GM12878 (cell line): ENCODE data around the gene BRAT1. TPM values are rescaled to one million over a fixed set of nuclear protein-coding genes. Genes with fewer than 3 reads are reported as not detected.

ENCODE experiments used
- ATAC-seq: fragments of 200-7000 bp; cut with Tn5 transposase; 3 replicates; pipeline ENCODE4 v1.9.1; 2020; ENCODE audit warnings: mild to moderate bottlenecking, moderate library complexity
- BruUV-seq: library from RNA; stranded (reverse); fragments of 400-500 nt; replicated peaks from 2 replicates; lab custom pipeline; 2021; lab: Mats Ljungman, UMichigan
- CTCF ChIA-PET: fragments of 300-600 bp; sonication (Branson Sonifier 250); formaldehyde crosslinking; extraction: SDS; loops from one replicate; lab custom pipeline; 2021; ENCODE audit warnings: inconsistent platforms; lab: Yijun Ruan, JAX
- POLR2A ChIA-PET: fragments of 350-600 bp; formaldehyde crosslinking; extraction: SDS; loops from one replicate; lab custom pipeline; 2021; ENCODE audit warnings: inconsistent platforms; lab: Charles Lee
- RAD21 ChIA-PET: fragments of 300-600 bp; sonication (Branson Sonifier 250); formaldehyde crosslinking; loops from one replicate; lab custom pipeline; 2023; ENCODE audit warnings: antibody characterized with exemption; ENCODE audit not compliant: unreplicated experiment; lab: Charles Lee
- SMC1A ChIA-PET: fragments of 300-600 bp; sonication (Branson Sonifier 250); formaldehyde crosslinking; loops from one replicate; lab custom pipeline; 2023; ENCODE audit not compliant: unreplicated experiment, uncharacterized antibody; lab: Charles Lee
- DNase-seq: peaks from one replicate; pipeline ENCODE4 v3.0.0-alpha.2; 2011; ENCODE audit warnings: low read depth, low spot score
- FAIRE-seq: peaks from 3 replicates; lab custom pipeline; 2011; peaks lifted over from hg19 to GRCh38; lab: Jason Lieb, UNC
- H2AFZ ChIP-seq: 2 replicates; pipeline ENCODE4 v1.6.0; 2011; ENCODE audit warnings: low read depth, low read length, control low read depth; ENCODE audit not compliant: control insufficient read depth
- H3K27ac ChIP-seq: 2 replicates; pipeline ENCODE4 v1.5.1; 2011; ENCODE audit warnings: control low read depth; ENCODE audit not compliant: control insufficient read depth, insufficient read depth
- H3K27me3 ChIP-seq, 2 experiments: replicated peaks in 1 of 2; 2 replicates each; pipeline versions ENCODE4 v1.6.0 to v1.6.1; 2011; ENCODE audit warnings: low read length in 1 of 2; ENCODE audit not compliant: control insufficient read depth in 2 of 2, insufficient read depth in 2 of 2
- H3K36me3 ChIP-seq, 2 experiments: 2 replicates each; pipeline ENCODE4 v1.5.1; 2011; ENCODE audit warnings: low read length in 1 of 2; ENCODE audit not compliant: control insufficient read depth in 2 of 2, insufficient read depth in 2 of 2
- H3K4me1 ChIP-seq: 2 replicates; pipeline ENCODE4 v1.6.1; 2011; ENCODE audit warnings: mild to moderate bottlenecking, low read length, moderate library complexity, mixed read lengths; ENCODE audit not compliant: control insufficient read depth, insufficient read depth
- H3K4me2 ChIP-seq: 2 replicates; pipeline ENCODE4 v1.6.0; 2011; ENCODE audit warnings: control low read depth; ENCODE audit not compliant: control insufficient read depth, insufficient read depth
- H3K4me3 ChIP-seq: fragments of 200-600 bp; sonication (generic); 2 replicates; pipeline ENCODE4 v1.5.1; 2016
- H3K79me2 ChIP-seq: 2 replicates; pipeline ENCODE4 v1.6.0; 2011; ENCODE audit warnings: low read length; ENCODE audit not compliant: control insufficient read depth, insufficient read depth
- H3K9ac ChIP-seq: 2 replicates; pipeline ENCODE4 v1.8.0; 2011; ENCODE audit warnings: low read length, control low read depth, mixed read lengths; ENCODE audit not compliant: control insufficient read depth, insufficient read depth
- H3K9me3 ChIP-seq: replicated peaks from 3 replicates; pipeline ENCODE4 v1.5.1; 2011; ENCODE audit warnings: mild to moderate bottlenecking, low read length; ENCODE audit not compliant: control insufficient read depth, insufficient read depth
- H4K20me1 ChIP-seq: 2 replicates; pipeline ENCODE4 v1.6.0; 2011; ENCODE audit not compliant: control insufficient read depth, insufficient read depth
- BMI1 ChIP-seq: fragments of 450-650 bp; IDR thresholded peaks from 2 replicates; pipeline ENCODE4 v1.6.1; 2016; ENCODE audit warnings: mild to moderate bottlenecking, moderate library complexity, borderline replicate concordance
- FOS ChIP-seq: IDR thresholded peaks from 3 replicates; pipeline ENCODE4 v1.6.1; 2011; ENCODE audit warnings: borderline replicate concordance; ENCODE audit not compliant: insufficient read length; ENCODE audit errors: extremely low read depth
- GABPA ChIP-seq: IDR thresholded peaks from 2 replicates; pipeline ENCODE4 v1.6.1; 2014; ENCODE audit warnings: antibody characterized with exemption, low read depth, mild to moderate bottlenecking, inconsistent platforms
- MEF2B ChIP-seq: fragments of 450-650 bp; IDR thresholded peaks from 2 replicates; pipeline ENCODE4 v1.6.1; 2018; ENCODE audit warnings: mild to moderate bottlenecking, moderate library complexity; ENCODE audit not compliant: partially characterized antibody, poor library complexity, severe bottlenecking
- MYB ChIP-seq: fragments of 150-350 bp; IDR thresholded peaks from 2 replicates; pipeline ENCODE4 v1.6.1; 2014; ENCODE audit warnings: mild to moderate bottlenecking, low read depth, low read length, borderline replicate concordance
- NFYB ChIP-seq: IDR thresholded peaks from 2 replicates; pipeline ENCODE4 v1.6.1; 2011; ENCODE audit warnings: low read depth, mild to moderate bottlenecking, low read length, improper control_type of control experiment, moderate library complexity; ENCODE audit not compliant: insufficient read depth
- SIN3A ChIP-seq: IDR thresholded peaks from 2 replicates; pipeline ENCODE4 v1.6.1; 2012; ENCODE audit warnings: low read depth, low read length, improper control_type of control experiment
- SP1 ChIP-seq: IDR thresholded peaks from one replicate; pipeline ENCODE4 v1.6.1; 2011; ENCODE audit warnings: low read depth, low read length
- YBX1 ChIP-seq: fragments of 450-650 bp; IDR thresholded peaks from 2 replicates; pipeline ENCODE4 v1.6.1; 2016; ENCODE audit warnings: antibody characterized with exemption
- WGBS: methylation state at CpG from one replicate; pipeline ENCODE4 v1.1.6; 2016; ENCODE audit warnings: low lambda C conversion rate; ENCODE audit not compliant: insufficient replicate concordance, insufficient coverage; ENCODE audit errors: missing lambda C conversion rate; 5-methylcytosine and 5-hydroxymethylcytosine counted together
- in situ Hi-C: fragments of 300-500 bp; cut with MboI; formaldehyde crosslinking; loops from 9 replicates; pipeline ENCODE4 v1.14.3; 2018; ENCODE audit warnings: mixed read lengths
- intact Hi-C: fragments of 100-400 bp; cut with micrococcal nuclease; formaldehyde crosslinking; loops from one replicate; pipeline ENCODE4 v1.14.2; 2022; ENCODE audit not compliant: unreplicated experiment
- polyA plus RNA-seq, 11 experiments: library from polyadenylated mRNA; depleted of rRNA in 4 of 11; unstranded in 6 of 11; stranded (reverse) in 5 of 11; fragments of >200 nt; fragmentation: Nextera tagmentation in 4 of 11; fragmentation: Illumina TruSeq in 1 of 11; extraction: Ambion mirVana in 4 of 11; extraction: Trizol in 1 of 11; gene quantifications; 1 replicate in 1 of 11; 2 replicates in 10 of 11; pipeline versions ENCODE4 v1.2.1 to v1.2.3, GENCODE V29; 2011 to 2016; ENCODE audit warnings: inconsistent platforms in 2 of 11, missing spikeins in 2 of 11, low read depth in 1 of 11
- total RNA-seq, 4 experiments: library from RNA; depleted of rRNA in 3 of 4; stranded (reverse); fragments of >200 nt in 3 of 4; fragmentation: Illumina TruSeq in 1 of 4; extraction: Trizol in 1 of 4; gene quantifications; 2 replicates each; pipeline versions ENCODE4 v1.2.1 to v1.2.3, GENCODE V29; 2013 to 2021
- TF ChIP-seq, protein P1 (sequence below): IDR thresholded peaks from 2 replicates; pipeline ENCODE4 v1.6.1; 2011; ENCODE audit warnings: low read depth, low read length, improper control_type of control experiment, borderline replicate concordance
- TF ChIP-seq, protein P2 (sequence below): fragments of 450-650 bp; formaldehyde crosslinking; IDR thresholded peaks from 2 replicates; pipeline ENCODE4 v1.4.0; 2022; ENCODE audit warnings: mild to moderate bottlenecking, moderate library complexity
- TF ChIP-seq, protein P3 (sequence below): fragments of 450-650 bp; conservative IDR thresholded peaks from 2 replicates; pipeline ENCODE4 v1.6.1; 2017; ENCODE audit warnings: mild to moderate bottlenecking, moderate library complexity
- TF ChIP-seq, protein P4 (sequence below): fragments of 450-650 bp; IDR thresholded peaks from 2 replicates; pipeline ENCODE4 v1.6.1; 2014; ENCODE audit warnings: mild to moderate bottlenecking
- TF ChIP-seq, protein P5 (sequence below): IDR thresholded peaks from 2 replicates; pipeline ENCODE4 v1.6.1; 2011; ENCODE audit warnings: borderline replicate concordance, low read depth, mild to moderate bottlenecking, moderate library complexity, mixed read lengths, low read length; ENCODE audit not compliant: insufficient read depth; ENCODE audit errors: extremely low read length

The BRAT1 gene
- total and polyA plus RNA-seq, 10 of the 15 experiments (the other 5 are each of a cell fraction or from before 2014, with no cell fraction given), result 0.13 to 53.3 (median 16.0) TPM

DNA sequence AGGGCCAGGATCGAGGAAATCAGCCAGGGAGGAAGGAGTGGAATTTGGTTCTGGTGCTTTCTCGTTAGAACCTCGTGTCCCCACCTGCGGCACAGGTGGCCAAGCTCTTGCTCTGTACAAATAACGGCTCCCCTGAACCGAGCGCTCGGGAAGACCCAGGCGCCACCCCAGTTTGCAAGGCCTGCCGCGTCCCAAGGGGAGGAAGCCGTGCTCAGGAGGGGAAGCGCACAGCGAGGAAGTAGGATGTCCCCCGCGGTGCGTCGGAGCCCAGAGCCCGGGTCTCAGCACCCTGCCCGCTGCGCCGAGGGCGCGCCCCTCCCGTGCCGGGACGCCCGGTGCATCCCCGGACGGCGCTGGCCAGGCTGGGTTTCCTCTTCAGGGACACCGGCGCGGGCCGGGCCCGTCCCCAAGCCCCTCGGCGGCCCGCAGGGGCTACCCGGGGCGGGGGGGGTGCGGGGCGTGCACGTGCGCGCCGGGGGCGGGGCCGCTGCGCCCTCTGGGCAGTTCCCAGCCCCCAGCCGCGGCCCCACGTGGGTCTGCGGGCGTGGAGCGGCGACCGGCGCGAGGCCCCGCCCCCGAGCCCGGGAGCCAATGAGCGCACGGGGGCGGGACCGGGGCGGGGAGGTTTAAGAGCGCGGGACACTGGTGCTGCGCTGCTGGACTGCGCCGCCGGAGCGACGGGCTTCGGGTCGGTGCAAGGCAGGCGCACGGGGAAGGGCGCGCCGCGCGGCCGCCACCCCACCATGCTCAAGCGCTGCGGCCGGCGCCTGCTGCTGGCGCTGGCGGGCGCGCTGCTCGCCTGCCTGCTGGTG lies 36.0 kb downstream of the BRAT1 start, which contains the start of gene LFNG:
LFNG (plus strand) TSS at position 656 of the 812 bp plus-strand sequence; CDS start at position 744, 88 bp downstream.
- RAD21 ChIA-PET, result no interaction called here
- in situ Hi-C loops, result no loop called here
- Histone ChIP-seq H3K79me2 (no peaks in the 10 kb centered on the region), H3K9me3 (no peaks in the 10 kb centered on the region), H3K9ac (peak within 1 kb of the TSS; percentile 51; the same call in 1 of the 2 replicates), H3K4me1 (peaks cover 21% of the 10 kb centered on the region), H2AFZ (peak within 1 kb of the TSS; percentile 80), H4K20me1 (no peaks in the 10 kb centered on the region), H3K4me2 (peak within 1 kb of the TSS; percentile 94), H3K36me3 (no peaks in the 10 kb centered on the region), H3K4me3 (peak within 1 kb of the TSS; percentile 58; the same call in 1 of the 2 replicates), H3K27me3 (peaks cover 0 to 11% of the 10 kb centered on the region in 2 experiments; a peak in 3 of 4 replicates), H3K27ac (no peak within 1 kb of the TSS)
- intact Hi-C loops, result no loop called here
- DNase-seq (peak; percentile 32), ATAC-seq (peak; percentile 82), FAIRE-seq (no peak)
- CTCF ChIA-PET, result interaction anchor here (0.7 kb wide), 1 partner anchor 48 kb away, joined by 3 read pairs; no protein-coding TSS in a partner anchor
- 1% methylated on average over 78 of the region's 95 CpGs for WGBS
- SMC1A ChIA-PET, result no interaction called here
- POLR2A ChIA-PET, result no interaction called here
- BruUV-seq, result no TSS peak
- TF ChIP-seq, protein P1, sequence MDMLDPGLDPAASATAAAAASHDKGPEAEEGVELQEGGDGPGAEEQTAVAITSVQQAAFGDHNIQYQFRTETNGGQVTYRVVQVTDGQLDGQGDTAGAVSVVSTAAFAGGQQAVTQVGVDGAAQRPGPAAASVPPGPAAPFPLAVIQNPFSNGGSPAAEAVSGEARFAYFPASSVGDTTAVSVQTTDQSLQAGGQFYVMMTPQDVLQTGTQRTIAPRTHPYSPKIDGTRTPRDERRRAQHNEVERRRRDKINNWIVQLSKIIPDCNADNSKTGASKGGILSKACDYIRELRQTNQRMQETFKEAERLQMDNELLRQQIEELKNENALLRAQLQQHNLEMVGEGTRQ, result peak; percentile 22; the same call in 1 of the 2 replicates
- peak; percentile 4 for TF ChIP-seq MEF2B
- TF ChIP-seq SP1, result peak; percentile 61
- no peak for TF ChIP-seq YBX1
- TF ChIP-seq FOS, result no peak
- TF ChIP-seq GABPA, result no peak
- TF ChIP-seq, protein P2, sequence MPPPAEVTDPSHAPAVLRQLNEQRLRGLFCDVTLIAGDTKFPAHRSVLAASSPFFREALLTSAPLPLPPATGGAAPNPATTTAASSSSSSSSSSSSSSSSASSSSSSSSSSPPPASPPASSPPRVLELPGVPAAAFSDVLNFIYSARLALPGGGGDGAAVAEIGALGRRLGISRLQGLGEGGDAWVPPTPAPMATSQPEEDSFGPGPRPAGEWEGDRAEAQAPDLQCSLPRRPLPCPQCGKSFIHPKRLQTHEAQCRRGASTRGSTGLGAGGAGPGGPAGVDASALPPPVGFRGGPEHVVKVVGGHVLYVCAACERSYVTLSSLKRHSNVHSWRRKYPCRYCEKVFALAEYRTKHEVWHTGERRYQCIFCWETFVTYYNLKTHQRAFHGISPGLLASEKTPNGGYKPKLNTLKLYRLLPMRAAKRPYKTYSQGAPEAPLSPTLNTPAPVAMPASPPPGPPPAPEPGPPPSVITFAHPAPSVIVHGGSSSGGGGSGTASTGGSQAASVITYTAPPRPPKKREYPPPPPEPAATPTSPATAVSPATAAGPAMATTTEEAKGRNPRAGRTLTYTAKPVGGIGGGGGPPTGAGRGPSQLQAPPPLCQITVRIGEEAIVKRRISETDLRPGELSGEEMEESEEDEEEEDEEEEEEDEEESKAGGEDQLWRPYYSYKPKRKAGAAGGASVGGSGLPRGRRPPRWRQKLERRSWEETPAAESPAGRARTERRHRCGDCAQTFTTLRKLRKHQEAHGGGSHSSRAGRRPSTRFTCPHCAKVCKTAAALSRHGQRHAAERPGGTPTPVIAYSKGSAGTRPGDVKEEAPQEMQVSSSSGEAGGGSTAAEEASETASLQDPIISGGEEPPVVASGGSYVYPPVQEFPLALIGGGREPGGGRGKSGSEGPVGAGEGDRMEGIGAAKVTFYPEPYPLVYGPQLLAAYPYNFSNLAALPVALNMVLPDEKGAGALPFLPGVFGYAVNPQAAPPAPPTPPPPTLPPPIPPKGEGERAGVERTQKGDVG (CRISPR knock-in tag), result no peak
- TF ChIP-seq, protein P3, sequence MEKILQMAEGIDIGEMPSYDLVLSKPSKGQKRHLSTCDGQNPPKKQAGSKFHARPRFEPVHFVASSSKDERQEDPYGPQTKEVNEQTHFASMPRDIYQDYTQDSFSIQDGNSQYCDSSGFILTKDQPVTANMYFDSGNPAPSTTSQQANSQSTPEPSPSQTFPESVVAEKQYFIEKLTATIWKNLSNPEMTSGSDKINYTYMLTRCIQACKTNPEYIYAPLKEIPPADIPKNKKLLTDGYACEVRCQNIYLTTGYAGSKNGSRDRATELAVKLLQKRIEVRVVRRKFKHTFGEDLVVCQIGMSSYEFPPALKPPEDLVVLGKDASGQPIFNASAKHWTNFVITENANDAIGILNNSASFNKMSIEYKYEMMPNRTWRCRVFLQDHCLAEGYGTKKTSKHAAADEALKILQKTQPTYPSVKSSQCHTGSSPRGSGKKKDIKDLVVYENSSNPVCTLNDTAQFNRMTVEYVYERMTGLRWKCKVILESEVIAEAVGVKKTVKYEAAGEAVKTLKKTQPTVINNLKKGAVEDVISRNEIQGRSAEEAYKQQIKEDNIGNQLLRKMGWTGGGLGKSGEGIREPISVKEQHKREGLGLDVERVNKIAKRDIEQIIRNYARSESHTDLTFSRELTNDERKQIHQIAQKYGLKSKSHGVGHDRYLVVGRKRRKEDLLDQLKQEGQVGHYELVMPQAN, result peak; percentile 79
- TF ChIP-seq, protein P4, sequence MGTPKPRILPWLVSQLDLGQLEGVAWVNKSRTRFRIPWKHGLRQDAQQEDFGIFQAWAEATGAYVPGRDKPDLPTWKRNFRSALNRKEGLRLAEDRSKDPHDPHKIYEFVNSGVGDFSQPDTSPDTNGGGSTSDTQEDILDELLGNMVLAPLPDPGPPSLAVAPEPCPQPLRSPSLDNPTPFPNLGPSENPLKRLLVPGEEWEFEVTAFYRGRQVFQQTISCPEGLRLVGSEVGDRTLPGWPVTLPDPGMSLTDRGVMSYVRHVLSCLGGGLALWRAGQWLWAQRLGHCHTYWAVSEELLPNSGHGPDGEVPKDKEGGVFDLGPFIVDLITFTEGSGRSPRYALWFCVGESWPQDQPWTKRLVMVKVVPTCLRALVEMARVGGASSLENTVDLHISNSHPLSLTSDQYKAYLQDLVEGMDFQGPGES, result no peak
- TF ChIP-seq SIN3A, result no peak; the same call in 1 of the 2 replicates
- TF ChIP-seq MYB, result no peak
- TF ChIP-seq, protein P5, sequence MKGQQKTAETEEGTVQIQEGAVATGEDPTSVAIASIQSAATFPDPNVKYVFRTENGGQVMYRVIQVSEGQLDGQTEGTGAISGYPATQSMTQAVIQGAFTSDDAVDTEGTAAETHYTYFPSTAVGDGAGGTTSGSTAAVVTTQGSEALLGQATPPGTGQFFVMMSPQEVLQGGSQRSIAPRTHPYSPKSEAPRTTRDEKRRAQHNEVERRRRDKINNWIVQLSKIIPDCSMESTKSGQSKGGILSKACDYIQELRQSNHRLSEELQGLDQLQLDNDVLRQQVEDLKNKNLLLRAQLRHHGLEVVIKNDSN, result peak; percentile 74
- TF ChIP-seq NFYB, result peak; percentile 86
- no peak for TF ChIP-seq BMI1
